ENCODE measurements around the gene MYD88. TPM values are rescaled to one million over a fixed set of nuclear protein-coding genes. Genes with fewer than 3 reads are reported as not detected.
A peak's percentile ranks its signal among the peaks of the same experiment; 100 is the strongest.

MYD88 gene
- total RNA-seq, 1 experiment from 2014 or later, result 19.2 TPM

DNA sequence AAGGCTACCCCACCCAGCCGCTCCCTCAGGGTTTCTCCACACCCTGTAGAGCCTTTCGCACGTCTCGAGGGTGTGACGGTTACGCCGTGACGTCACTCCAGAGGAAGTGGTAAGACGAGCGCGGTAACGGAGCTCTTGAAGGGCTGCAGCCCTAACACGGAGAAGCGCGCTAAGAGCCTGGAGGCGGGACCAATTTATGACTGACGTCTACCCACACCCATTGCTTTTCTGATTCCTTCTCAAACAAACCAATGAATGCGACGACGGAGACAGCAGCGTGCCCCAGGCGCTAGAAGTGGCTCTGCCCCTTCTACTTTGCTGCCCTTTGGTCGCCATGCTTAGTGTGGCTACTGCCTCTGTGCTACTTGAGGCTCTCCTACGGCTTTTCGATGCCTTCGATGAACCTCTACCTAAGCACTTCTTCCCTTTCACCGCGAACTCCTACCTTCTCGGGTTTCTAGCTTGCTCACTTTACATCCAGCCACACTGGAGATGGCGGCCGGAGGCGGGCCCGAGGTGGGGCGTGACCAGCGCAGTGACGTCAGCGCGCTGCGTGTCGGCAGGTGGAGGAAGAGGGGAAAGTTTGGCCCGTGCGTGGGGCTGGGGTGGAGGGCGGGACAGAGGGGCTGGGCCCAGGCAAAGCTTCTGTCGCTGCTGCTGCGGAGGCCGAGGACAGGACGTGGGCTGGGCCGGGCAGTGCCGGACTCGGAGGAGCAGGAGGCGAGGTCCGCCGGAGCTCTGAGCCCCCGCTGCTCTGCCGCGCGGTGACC lies 26.7 kb downstream of the MYD88 start, which contains the start of gene OXSR1:
Gene OXSR1 (plus strand): TSS at position 586 of the 770 bp plus-strand sequence. CDS start 340 bp downstream, outside the sequence.
- peak within 1 kb of the TSS; percentile 99 for H3K27ac Mint-ChIP-seq
- ATAC-seq (peak; percentile 93), DNase-seq (ENCODE audit: low spot score) (peak; percentile 92)
- H3K27me3 Mint-ChIP-seq (ENCODE audit: low read depth), result no peaks in the 10 kb centered on the region
- H3K4me3 Mint-ChIP-seq, result peak within 1 kb of the TSS; percentile 92
- ChIA-PET CTCF (interaction anchor here (0.5 to 3.6 kb wide), 10 partner anchors 12 to 835 kb away, joined by 3 to 24 read pairs (median 3); partner anchors contain the start of genes ACAA1, EXOG, MYD88 and SLC22A14), POLR2A (interaction anchor here (1.0 to 2.3 kb wide), 4 partner anchors 24 to 290 kb away, joined by 3 to 31 read pairs (median 4); partner anchors contain the start of gene ACAA1)
- peaks cover 23% of the 10 kb centered on the region for H3K4me1 Mint-ChIP-seq
- peaks cover 3% of the 10 kb centered on the region; the same call in 1 of the 2 replicates for H3K36me3 Mint-ChIP-seq
- H3K9me3 Mint-ChIP-seq, result no peaks in the 10 kb centered on the region
- TF ChIP-seq ZNF121 (CRISPR knock-in tag; IDR thresholded peaks at IDR 0.05) (peak; percentile 71; the same call in 1 of the 2 replicates), SMAD3 (CRISPR knock-in tag; IDR thresholded peaks at IDR 0.05; ENCODE audit: borderline replicate concordance) (0 out of 2 replicates have a peak, but pooled peaks have one; percentile 66), NFYB (CRISPR knock-in tag; conservative IDR thresholded peaks at IDR 0.05; ENCODE audit: low read depth) (peak; percentile 86), NFE2L1 (CRISPR knock-in tag; IDR thresholded peaks at IDR 0.05) (no peak; the same call in 1 of the 2 replicates), KAT7 (CRISPR knock-in tag; IDR thresholded peaks at IDR 0.05; ENCODE audit: borderline replicate concordance) (no peak), RORB (CRISPR knock-in tag; IDR thresholded peaks at IDR 0.05) (no peak)
- TF ChIP-seq, protein P1, sequence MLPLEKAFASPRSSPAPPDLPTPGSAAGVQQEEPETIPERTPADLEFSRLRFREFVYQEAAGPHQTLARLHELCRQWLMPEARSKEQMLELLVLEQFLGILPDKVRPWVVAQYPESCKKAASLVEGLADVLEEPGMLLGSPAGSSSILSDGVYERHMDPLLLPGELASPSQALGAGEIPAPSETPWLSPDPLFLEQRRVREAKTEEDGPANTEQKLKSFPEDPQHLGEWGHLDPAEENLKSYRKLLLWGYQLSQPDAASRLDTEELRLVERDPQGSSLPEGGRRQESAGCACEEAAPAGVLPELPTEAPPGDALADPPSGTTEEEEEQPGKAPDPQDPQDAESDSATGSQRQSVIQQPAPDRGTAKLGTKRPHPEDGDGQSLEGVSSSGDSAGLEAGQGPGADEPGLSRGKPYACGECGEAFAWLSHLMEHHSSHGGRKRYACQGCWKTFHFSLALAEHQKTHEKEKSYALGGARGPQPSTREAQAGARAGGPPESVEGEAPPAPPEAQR (CRISPR knock-in tag; IDR thresholded peaks at IDR 0.05), result no peak
- TF ChIP-seq, protein P2, sequence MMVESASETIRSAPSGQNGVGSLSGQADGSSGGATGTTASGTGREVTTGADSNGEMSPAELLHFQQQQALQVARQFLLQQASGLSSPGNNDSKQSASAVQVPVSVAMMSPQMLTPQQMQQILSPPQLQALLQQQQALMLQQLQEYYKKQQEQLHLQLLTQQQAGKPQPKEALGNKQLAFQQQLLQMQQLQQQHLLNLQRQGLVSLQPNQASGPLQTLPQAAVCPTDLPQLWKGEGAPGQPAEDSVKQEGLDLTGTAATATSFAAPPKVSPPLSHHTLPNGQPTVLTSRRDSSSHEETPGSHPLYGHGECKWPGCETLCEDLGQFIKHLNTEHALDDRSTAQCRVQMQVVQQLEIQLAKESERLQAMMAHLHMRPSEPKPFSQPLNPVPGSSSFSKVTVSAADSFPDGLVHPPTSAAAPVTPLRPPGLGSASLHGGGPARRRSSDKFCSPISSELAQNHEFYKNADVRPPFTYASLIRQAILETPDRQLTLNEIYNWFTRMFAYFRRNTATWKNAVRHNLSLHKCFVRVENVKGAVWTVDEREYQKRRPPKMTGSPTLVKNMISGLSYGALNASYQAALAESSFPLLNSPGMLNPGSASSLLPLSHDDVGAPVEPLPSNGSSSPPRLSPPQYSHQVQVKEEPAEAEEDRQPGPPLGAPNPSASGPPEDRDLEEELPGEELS (CRISPR knock-in tag; IDR thresholded peaks at IDR 0.05), result peak; percentile 58; the same call in 1 of the 2 replicates
- TF ChIP-seq, protein P3, sequence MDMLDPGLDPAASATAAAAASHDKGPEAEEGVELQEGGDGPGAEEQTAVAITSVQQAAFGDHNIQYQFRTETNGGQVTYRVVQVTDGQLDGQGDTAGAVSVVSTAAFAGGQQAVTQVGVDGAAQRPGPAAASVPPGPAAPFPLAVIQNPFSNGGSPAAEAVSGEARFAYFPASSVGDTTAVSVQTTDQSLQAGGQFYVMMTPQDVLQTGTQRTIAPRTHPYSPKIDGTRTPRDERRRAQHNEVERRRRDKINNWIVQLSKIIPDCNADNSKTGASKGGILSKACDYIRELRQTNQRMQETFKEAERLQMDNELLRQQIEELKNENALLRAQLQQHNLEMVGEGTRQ (CRISPR knock-in tag; IDR thresholded peaks at IDR 0.05), result peak; percentile 70
- TF ChIP-seq, protein P4, sequence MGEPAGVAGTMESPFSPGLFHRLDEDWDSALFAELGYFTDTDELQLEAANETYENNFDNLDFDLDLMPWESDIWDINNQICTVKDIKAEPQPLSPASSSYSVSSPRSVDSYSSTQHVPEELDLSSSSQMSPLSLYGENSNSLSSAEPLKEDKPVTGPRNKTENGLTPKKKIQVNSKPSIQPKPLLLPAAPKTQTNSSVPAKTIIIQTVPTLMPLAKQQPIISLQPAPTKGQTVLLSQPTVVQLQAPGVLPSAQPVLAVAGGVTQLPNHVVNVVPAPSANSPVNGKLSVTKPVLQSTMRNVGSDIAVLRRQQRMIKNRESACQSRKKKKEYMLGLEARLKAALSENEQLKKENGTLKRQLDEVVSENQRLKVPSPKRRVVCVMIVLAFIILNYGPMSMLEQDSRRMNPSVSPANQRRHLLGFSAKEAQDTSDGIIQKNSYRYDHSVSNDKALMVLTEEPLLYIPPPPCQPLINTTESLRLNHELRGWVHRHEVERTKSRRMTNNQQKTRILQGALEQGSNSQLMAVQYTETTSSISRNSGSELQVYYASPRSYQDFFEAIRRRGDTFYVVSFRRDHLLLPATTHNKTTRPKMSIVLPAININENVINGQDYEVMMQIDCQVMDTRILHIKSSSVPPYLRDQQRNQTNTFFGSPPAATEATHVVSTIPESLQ (CRISPR knock-in tag; IDR thresholded peaks at IDR 0.05), result no peak
- TF ChIP-seq, protein P5, sequence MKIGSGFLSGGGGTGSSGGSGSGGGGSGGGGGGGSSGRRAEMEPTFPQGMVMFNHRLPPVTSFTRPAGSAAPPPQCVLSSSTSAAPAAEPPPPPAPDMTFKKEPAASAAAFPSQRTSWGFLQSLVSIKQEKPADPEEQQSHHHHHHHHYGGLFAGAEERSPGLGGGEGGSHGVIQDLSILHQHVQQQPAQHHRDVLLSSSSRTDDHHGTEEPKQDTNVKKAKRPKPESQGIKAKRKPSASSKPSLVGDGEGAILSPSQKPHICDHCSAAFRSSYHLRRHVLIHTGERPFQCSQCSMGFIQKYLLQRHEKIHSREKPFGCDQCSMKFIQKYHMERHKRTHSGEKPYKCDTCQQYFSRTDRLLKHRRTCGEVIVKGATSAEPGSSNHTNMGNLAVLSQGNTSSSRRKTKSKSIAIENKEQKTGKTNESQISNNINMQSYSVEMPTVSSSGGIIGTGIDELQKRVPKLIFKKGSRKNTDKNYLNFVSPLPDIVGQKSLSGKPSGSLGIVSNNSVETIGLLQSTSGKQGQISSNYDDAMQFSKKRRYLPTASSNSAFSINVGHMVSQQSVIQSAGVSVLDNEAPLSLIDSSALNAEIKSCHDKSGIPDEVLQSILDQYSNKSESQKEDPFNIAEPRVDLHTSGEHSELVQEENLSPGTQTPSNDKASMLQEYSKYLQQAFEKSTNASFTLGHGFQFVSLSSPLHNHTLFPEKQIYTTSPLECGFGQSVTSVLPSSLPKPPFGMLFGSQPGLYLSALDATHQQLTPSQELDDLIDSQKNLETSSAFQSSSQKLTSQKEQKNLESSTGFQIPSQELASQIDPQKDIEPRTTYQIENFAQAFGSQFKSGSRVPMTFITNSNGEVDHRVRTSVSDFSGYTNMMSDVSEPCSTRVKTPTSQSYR (CRISPR knock-in tag; IDR thresholded peaks at IDR 0.05), result peak; percentile 42; the same call in 1 of the 2 replicates
- TF ChIP-seq, protein P6, sequence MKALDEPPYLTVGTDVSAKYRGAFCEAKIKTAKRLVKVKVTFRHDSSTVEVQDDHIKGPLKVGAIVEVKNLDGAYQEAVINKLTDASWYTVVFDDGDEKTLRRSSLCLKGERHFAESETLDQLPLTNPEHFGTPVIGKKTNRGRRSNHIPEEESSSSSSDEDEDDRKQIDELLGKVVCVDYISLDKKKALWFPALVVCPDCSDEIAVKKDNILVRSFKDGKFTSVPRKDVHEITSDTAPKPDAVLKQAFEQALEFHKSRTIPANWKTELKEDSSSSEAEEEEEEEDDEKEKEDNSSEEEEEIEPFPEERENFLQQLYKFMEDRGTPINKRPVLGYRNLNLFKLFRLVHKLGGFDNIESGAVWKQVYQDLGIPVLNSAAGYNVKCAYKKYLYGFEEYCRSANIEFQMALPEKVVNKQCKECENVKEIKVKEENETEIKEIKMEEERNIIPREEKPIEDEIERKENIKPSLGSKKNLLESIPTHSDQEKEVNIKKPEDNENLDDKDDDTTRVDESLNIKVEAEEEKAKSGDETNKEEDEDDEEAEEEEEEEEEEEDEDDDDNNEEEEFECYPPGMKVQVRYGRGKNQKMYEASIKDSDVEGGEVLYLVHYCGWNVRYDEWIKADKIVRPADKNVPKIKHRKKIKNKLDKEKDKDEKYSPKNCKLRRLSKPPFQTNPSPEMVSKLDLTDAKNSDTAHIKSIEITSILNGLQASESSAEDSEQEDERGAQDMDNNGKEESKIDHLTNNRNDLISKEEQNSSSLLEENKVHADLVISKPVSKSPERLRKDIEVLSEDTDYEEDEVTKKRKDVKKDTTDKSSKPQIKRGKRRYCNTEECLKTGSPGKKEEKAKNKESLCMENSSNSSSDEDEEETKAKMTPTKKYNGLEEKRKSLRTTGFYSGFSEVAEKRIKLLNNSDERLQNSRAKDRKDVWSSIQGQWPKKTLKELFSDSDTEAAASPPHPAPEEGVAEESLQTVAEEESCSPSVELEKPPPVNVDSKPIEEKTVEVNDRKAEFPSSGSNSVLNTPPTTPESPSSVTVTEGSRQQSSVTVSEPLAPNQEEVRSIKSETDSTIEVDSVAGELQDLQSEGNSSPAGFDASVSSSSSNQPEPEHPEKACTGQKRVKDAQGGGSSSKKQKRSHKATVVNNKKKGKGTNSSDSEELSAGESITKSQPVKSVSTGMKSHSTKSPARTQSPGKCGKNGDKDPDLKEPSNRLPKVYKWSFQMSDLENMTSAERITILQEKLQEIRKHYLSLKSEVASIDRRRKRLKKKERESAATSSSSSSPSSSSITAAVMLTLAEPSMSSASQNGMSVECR (CRISPR knock-in tag; IDR thresholded peaks at IDR 0.05; ENCODE audit: borderline replicate concordance), result 0 out of 2 replicates have a peak, but pooled peaks have one; percentile 37
- TF ChIP-seq, protein P7, sequence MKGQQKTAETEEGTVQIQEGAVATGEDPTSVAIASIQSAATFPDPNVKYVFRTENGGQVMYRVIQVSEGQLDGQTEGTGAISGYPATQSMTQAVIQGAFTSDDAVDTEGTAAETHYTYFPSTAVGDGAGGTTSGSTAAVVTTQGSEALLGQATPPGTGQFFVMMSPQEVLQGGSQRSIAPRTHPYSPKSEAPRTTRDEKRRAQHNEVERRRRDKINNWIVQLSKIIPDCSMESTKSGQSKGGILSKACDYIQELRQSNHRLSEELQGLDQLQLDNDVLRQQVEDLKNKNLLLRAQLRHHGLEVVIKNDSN (CRISPR knock-in tag; IDR thresholded peaks at IDR 0.05), result peak; percentile 63
- TF ChIP-seq, protein P8, sequence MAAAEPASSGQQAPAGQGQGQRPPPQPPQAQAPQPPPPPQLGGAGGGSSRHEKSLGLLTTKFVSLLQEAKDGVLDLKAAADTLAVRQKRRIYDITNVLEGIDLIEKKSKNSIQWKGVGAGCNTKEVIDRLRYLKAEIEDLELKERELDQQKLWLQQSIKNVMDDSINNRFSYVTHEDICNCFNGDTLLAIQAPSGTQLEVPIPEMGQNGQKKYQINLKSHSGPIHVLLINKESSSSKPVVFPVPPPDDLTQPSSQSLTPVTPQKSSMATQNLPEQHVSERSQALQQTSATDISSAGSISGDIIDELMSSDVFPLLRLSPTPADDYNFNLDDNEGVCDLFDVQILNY (CRISPR knock-in tag; IDR thresholded peaks at IDR 0.05), result peak; percentile 79
- TF ChIP-seq, protein P9, sequence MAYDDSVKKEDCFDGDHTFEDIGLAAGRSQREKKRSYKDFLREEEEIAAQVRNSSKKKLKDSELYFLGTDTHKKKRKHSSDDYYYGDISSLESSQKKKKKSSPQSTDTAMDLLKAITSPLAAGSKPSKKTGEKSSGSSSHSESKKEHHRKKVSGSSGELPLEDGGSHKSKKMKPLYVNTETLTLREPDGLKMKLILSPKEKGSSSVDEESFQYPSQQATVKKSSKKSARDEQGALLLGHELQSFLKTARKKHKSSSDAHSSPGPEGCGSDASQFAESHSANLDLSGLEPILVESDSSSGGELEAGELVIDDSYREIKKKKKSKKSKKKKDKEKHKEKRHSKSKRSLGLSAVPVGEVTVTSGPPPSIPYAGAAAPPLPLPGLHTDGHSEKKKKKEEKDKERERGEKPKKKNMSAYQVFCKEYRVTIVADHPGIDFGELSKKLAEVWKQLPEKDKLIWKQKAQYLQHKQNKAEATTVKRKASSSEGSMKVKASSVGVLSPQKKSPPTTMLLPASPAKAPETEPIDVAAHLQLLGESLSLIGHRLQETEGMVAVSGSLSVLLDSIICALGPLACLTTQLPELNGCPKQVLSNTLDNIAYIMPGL (CRISPR knock-in tag; IDR thresholded peaks at IDR 0.05), result 0 out of 2 replicates have a peak, but pooled peaks have one; percentile 75
